ENCODE data around the gene FUT1. TPM values are rescaled to one million over a fixed set of nuclear protein-coding genes. Genes with fewer than 3 reads are reported as not detected.

The FUT1 gene
- polyA plus RNA-seq, 1 experiment = 0.07 TPM

- Histone ChIP-seq H3K4me3 (ENCODE audit: low read depth, low read length) (no peak within 1 kb of the TSS), H3K9me3 (ENCODE audit: control insufficient read depth, insufficient read depth, low read length) (peaks cover 5% of the 10 kb centered on the region; the same call in 1 of the 2 replicates), H3K27ac (ENCODE audit: low read depth, low read length) (no peak within 1 kb of the TSS), H3K27me3 (ENCODE audit: control insufficient read depth, insufficient read depth, low read length) (peaks cover 30% of the 10 kb centered on the region)
- no peak for TF ChIP-seq CTCF (IDR thresholded peaks at IDR 0.05; ENCODE audit: low read depth, low read length)
- ChIA-PET CTCF (no interaction called here), POLR2A (no interaction called here)
- no peak for DNase-seq (ENCODE audit: low read depth, low spot score)
Measured at GRCh38 chr19:48755084-48755641, 2.7 kb upstream of the FUT1 start, which contains the start of gene FGF21. Gene FGF21 (plus strand): TSS chr19:48755524. CDS start chr19:48756237, 713 bp downstream.

- CTCF ChIA-PET = interaction anchor here (0.7 kb wide), 1 partner anchor 87 kb away, joined by 12 read pairs; no protein-coding TSS in a partner anchor
Measured at GRCh38 chr19:48751845-48752495, 471 bp downstream of the FUT1 start.

GRCh38 chr19:48750771-48751504, 1.5 kb downstream of the FUT1 start:
- no peak for DNase-seq (ENCODE audit: low read depth, low spot score)
- Histone ChIP-seq H3K9me3 (ENCODE audit: control insufficient read depth, insufficient read depth, low read length) (peaks cover 5% of the 10 kb centered on the region; the same call in 1 of the 2 replicates), H3K27ac (ENCODE audit: low read depth, low read length) (no peak overlapping the region), H3K27me3 (ENCODE audit: control insufficient read depth, insufficient read depth, low read length) (peaks cover 36% of the 10 kb centered on the region), H3K4me3 (ENCODE audit: low read depth, low read length) (no peak overlapping the region)
- TF ChIP-seq CTCF (IDR thresholded peaks at IDR 0.05; ENCODE audit: low read depth, low read length) = no peak
- CTCF ChIA-PET = no interaction called here
- POLR2A ChIA-PET = no interaction called here

More at GRCh38 chr19:48751845-48752495, 471 bp downstream of the FUT1 start:
- TF ChIP-seq CTCF (IDR thresholded peaks at IDR 0.05; ENCODE audit: low read depth, low read length) = no peak
- POLR2A ChIA-PET = no interaction called here
- DNase-seq (ENCODE audit: low read depth, low spot score) = no peak
- peak overlapping the region; percentile 20; the same call in 1 of the 2 replicates for H3K4me3 ChIP-seq (ENCODE audit: low read depth, low read length)
- peaks cover 5% of the 10 kb centered on the region; the same call in 1 of the 2 replicates for H3K9me3 ChIP-seq (ENCODE audit: control insufficient read depth, insufficient read depth, low read length)
- H3K27me3 ChIP-seq (ENCODE audit: control insufficient read depth, insufficient read depth, low read length) = peaks cover 36% of the 10 kb centered on the region
- H3K27ac ChIP-seq (ENCODE audit: low read depth, low read length) = no peak overlapping the region

- Histone ChIP-seq H3K27me3 (ENCODE audit: control insufficient read depth, insufficient read depth, low read length) (peaks cover 40% of the 10 kb centered on the region), H3K4me3 (ENCODE audit: low read depth, low read length) (no peak overlapping the region), H3K9me3 (ENCODE audit: control insufficient read depth, insufficient read depth, low read length) (peaks cover 10% of the 10 kb centered on the region; the same call in 1 of the 2 replicates), H3K27ac (ENCODE audit: low read depth, low read length) (no peak overlapping the region)
- CTCF ChIA-PET = no interaction called here
- POLR2A ChIA-PET = no interaction called here
- DNase-seq (ENCODE audit: low read depth, low spot score) = no peak
- no peak for TF ChIP-seq CTCF (IDR thresholded peaks at IDR 0.05; ENCODE audit: low read depth, low read length)
Measured at GRCh38 chr19:48750351-48750750, 2.1 kb downstream of the FUT1 start.
